Nasal cavity respiratory epithelium epithelial cell of viscerocranial mucosa (primary cell): ENCODE data around the gene SCAP. TPM values are rescaled to one million over a fixed set of nuclear protein-coding genes. Genes with fewer than 3 reads are reported as not detected.

Source experiments
- total RNA-seq: library from RNA; depleted of rRNA; stranded (reverse); fragments of >200 nt; gene quantifications from 2 replicates; pipeline ENCODE4 v1.2.3, GENCODE V29; 2014

Gene SCAP
- total RNA-seq: 63.9 and 123 TPM in 2 replicates

GRCh38 chr3:47475570-47476329 is at the start of gene SCAP:
TSS of gene SCAP (minus strand) at chr3:47475941. CDS start at chr3:47442993, 32,948 bp downstream.

GRCh38 chr3:47513125-47513929 is 37.6 kb upstream of the SCAP start, which contains the start of gene ELP6:
TSS of gene ELP6 (minus strand) at chr3:47513712. CDS start at chr3:47513590, 122 bp downstream.

GRCh38 chr3:47380601-47381316 is 95.0 kb downstream of the SCAP start, which contains the start of gene PTPN23:
TSS of gene PTPN23 (plus strand) at chr3:47381021. CDS start at chr3:47381097, 76 bp downstream.

Other genes starting within 250 kb of the SCAP start
- 1.4 and 2.9 TPM in 2 replicates for gene KIF9, start 193.1 kb downstream of the SCAP start, total RNA-seq
- 26.7 and 32.3 TPM in 2 replicates for gene KLHL18, start 193.0 kb downstream of the SCAP start, total RNA-seq
- gene PTPN23, start 94.9 kb downstream of the SCAP start, total RNA-seq: 13.7 and 33.0 TPM in 2 replicates
- gene ELP6, start 37.8 kb upstream of the SCAP start, total RNA-seq: 20.5 and 20.9 TPM in 2 replicates
- 0.36 and 1.7 TPM in 2 replicates for gene CSPG5, start 102.9 kb upstream of the SCAP start, total RNA-seq